Endothelial cell of umbilical vein (primary cell): ENCODE results near the gene KCNQ1OT1.

Experiments
- CTCF ChIP-seq, 2 donors: IDR thresholded peaks; 1 replicate in 1 of 2; 2 replicates in 1 of 2; pipeline ENCODE4 v1.5.1; 2011; ENCODE audit warnings: low read length in 2 of 2, mild to moderate bottlenecking in 2 of 2, moderate library complexity in 2 of 2, control low read depth in 1 of 2, inconsistent platforms in 1 of 2, low read depth in 1 of 2; ENCODE audit not compliant: insufficient read depth in 1 of 2; ENCODE audit errors: extremely low read depth in 1 of 2
- TF ChIP-seq, protein P1 (sequence below): IDR thresholded peaks from 2 replicates; pipeline ENCODE4 v1.6.1; 2011; ENCODE audit not compliant: insufficient read depth, insufficient read length

DNA sequence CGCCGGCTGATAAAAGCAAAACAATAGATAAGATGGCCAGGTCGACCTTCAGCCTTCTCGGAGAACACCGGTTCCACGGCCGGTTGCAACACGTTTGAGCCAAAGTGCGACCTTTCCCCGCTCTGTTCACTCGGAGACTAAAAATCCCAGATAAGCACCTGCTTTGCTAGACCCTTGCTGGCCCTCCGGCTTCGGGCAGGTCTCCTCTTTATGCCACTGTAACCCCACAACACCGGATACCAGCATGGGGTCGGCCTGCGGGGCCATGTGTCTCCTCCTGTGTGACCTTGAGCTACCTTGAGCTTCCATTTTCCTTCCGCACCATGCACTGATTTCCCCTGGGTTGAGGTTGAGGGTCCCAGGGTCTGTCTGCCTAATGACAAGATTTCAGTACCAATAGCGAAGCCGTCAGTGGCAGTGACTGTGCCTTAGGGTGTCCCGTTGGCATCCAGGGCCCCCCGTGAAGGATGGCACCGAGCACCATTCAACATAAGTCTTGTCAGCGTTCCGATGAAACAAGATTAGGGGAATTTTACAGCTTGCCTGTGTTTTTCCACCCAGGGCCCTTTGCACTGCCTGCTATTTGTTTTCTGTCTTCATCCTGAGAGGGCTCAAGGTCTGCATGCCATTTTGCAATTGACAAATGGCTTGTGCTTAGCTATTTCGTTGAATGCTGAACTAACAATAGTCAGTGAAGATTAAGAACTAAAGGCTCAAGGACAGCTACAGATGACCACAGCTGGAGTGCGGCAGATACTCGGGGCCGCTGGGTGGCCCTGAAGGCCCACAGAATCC, 136.4 kb downstream of the KCNQ1OT1 start:
- TF ChIP-seq CTCF (IDR thresholded peaks at IDR 0.05; ENCODE audit: extremely low read depth in 1 of 2, insufficient read depth in 1 of 2, low read depth in 1 of 2, low read length in 2 of 2): no peak
- TF ChIP-seq, protein P1, sequence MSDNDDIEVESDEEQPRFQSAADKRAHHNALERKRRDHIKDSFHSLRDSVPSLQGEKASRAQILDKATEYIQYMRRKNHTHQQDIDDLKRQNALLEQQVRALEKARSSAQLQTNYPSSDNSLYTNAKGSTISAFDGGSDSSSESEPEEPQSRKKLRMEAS: no peak
